AG10803 (cell line): ENCODE data around the gene ST8SIA4.

Source experiments
- DNase-seq: peaks from one replicate; pipeline ENCODE4 v3.0.0; 2010; ENCODE audit warnings: low read depth
- H3K4me3 ChIP-seq: 2 replicates; pipeline ENCODE4 v1.5.1; 2011; ENCODE audit warnings: mild to moderate bottlenecking, low read length, control low read depth
- TF ChIP-seq, protein P1 (sequence below): conservative IDR thresholded peaks from 2 replicates; pipeline ENCODE4 v1.5.1; 2011; ENCODE audit warnings: mild to moderate bottlenecking, low read length, control low read depth, inconsistent platforms

The ST8SIA4 gene

DNA sequence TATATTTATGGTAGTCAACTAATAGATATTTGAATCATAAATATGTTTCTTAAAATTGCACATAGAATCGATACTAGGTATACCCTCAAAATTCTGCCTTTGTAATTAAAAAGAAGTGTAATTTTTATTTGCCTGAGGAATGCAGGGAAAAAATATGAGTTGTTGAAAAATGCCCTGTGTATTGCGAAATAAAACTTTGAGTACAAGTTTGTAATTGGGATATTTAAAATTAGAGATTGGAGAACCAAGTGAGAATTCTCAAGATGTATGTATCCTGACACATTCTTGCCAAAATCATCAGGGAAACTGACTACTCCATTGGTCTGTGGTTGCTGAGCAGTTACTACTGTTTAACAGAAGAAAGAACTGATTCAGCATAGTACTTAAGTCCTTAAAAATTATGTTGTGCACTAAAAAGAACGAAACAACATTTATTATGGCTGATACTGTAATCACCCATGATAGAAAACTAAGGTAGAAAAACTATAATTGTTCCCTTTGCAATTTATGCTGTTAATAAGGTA, 36.0 kb downstream of the ST8SIA4 start:
- no peak for DNase-seq
- no peak overlapping the region for H3K4me3 ChIP-seq
- TF ChIP-seq, protein P1, sequence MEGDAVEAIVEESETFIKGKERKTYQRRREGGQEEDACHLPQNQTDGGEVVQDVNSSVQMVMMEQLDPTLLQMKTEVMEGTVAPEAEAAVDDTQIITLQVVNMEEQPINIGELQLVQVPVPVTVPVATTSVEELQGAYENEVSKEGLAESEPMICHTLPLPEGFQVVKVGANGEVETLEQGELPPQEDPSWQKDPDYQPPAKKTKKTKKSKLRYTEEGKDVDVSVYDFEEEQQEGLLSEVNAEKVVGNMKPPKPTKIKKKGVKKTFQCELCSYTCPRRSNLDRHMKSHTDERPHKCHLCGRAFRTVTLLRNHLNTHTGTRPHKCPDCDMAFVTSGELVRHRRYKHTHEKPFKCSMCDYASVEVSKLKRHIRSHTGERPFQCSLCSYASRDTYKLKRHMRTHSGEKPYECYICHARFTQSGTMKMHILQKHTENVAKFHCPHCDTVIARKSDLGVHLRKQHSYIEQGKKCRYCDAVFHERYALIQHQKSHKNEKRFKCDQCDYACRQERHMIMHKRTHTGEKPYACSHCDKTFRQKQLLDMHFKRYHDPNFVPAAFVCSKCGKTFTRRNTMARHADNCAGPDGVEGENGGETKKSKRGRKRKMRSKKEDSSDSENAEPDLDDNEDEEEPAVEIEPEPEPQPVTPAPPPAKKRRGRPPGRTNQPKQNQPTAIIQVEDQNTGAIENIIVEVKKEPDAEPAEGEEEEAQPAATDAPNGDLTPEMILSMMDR, result no peak

DNA sequence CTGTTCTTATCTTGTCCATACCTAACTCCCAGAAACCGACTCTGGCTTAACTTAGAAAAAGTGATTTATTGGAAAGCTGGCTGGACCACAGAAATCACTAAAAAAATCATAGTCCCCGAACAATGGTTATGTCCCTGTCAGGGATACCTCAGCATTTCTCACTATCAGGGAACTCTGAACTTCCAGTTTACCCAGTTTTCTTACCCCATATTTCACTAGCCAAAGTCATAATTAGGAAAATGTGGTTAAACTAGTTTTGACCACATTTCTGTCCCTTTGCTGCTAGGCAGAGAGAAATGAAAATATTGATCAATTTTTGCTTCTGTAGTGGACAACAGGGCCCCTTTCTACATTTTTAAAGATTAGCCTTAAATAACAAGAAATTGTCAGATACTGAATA, 38.2 kb downstream of the ST8SIA4 start:
- TF ChIP-seq, protein P1, result no peak
- DNase-seq, result no peak

DNA sequence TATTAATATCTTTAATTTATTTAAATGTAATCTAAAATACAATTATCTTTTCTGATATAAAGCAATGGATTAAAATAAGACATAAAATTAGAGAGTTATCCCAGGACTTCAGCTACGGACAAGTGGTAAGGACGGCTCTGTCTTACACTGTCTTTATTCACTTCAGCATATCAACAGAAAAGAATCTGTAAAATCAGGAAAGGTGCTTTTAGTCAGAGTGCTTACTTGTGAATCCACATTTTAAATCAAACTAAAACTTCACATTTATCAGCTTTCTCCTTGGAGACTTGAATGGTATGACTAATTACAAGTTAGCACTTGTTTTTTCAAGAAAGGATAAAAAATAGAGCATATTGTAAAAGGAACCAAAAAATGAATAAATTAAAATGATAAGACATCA, 39.3 kb downstream of the ST8SIA4 start:
- DNase-seq, result no peak
- TF ChIP-seq, protein P1, result no peak

More for the DNA sequence above, 38.2 kb downstream of the ST8SIA4 start:
- no peak overlapping the region for H3K4me3 ChIP-seq

DNA sequence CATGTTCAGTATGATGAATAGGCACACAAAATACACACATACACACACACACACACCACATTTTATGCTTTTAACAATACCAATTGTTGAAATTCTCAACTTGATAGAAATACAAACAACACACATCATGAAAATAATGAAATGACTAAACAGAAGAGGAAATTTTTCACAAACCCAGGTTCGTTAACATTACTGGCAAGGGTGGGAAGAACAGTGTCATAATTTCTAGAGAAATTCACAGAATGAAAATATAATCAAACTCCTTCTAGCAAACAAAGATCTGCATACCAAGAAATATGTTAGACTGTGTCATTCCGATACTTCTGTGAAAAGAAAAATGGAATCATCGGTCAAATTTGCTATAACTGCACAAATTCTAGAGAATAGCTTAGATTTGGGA, 41.9 kb downstream of the ST8SIA4 start:
- TF ChIP-seq, protein P1, result no peak
- no peak for DNase-seq
- H3K4me3 ChIP-seq, result no peak overlapping the region

More for the DNA sequence above, 39.3 kb downstream of the ST8SIA4 start:
- H3K4me3 ChIP-seq, result no peak overlapping the region

DNA sequence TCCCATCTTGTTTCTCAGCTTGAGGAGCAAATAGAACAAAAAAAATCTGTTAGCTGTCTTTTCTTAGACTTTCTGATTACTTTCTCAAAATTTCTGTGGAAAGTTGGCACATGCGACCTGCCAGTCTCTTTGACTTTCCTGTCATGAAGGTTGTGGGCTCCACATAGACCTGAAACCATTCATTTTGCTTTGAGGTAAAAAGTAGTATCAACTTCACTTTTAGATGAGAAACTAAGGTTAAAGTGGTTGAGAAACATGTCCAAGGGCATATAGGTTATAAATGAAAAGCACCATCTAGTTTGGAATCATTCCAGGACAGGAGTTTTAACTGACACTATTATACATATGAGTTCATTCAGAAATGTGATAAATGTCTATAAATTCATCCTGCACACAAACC, 42.7 kb downstream of the ST8SIA4 start:
- no peak for DNase-seq
- TF ChIP-seq, protein P1, result no peak
- H3K4me3 ChIP-seq, result no peak overlapping the region

DNA sequence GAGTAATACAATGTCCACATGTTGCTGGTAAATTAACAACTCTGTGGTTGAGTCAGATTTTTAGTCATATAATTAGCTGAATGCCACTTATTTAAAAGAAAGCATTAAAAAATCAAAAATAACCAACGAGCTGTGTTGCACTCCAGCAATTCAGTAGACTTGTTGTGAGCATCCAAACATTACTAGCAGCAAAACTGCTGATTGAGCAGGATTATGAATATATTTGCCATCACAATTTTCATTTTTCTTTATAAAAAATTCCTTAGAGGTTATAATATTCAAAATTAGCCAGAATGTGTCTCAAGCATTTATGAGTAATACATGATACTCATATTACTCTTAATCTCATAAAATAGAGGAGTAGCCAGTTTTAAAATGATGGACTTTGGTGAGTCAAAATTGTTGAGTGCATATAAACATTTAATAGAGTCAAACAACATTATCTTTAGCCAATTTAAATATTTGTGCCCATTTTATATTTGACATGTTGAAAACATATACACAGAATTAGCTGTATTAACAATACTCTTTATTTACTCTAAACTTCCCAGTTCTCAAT, 44.0 kb downstream of the ST8SIA4 start:
- no peak for DNase-seq
- TF ChIP-seq, protein P1, result no peak
- H3K4me3 ChIP-seq, result no peak overlapping the region

DNA sequence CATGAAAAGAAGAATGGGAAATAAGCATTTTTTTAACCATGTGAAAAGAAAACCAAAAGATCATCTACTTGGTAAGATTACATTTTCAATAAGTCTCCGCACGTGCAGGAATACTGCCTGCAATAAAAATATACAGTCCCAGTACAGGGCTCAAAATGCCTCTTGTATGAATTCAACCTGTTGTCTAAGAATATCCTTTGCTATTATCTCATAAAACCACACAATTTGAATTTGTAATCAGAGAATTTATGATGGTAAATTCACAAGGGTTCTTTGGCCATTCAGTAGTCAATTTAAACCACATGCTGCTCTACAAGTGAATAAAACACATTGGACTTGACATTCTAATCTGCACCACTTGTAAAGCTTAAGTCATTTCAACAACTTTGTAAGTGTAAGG, 46.6 kb downstream of the ST8SIA4 start:
- TF ChIP-seq, protein P1, result no peak
- no peak overlapping the region for H3K4me3 ChIP-seq
- no peak for DNase-seq
